GM19239 (cell line): ENCODE data around the gene MYO5B.

Experiments used
- DNase-seq: peaks from one replicate; pipeline ENCODE4 v3.0.0; 2011; ENCODE audit warnings: low spot score; ENCODE audit not compliant: insufficient read length
- FAIRE-seq: peaks from 2 replicates; lab custom pipeline; 2011; peaks lifted over from hg19 to GRCh38; lab: Jason Lieb, UNC

The MYO5B gene

GRCh38 chr18:49874238-49874637, 320.7 kb downstream of the MYO5B start:
- peak; percentile 71 for FAIRE-seq
- DNase-seq, result no peak

GRCh38 chr18:49869354-49869753, 325.6 kb downstream of the MYO5B start:
- FAIRE-seq (no peak), DNase-seq (no peak)

- DNase-seq (no peak), FAIRE-seq (no peak)
Measured at GRCh38 chr18:49866680-49867079, 328.3 kb downstream of the MYO5B start.

- no peak for DNase-seq
- no peak for FAIRE-seq
Measured at GRCh38 chr18:49865401-49865800, 329.5 kb downstream of the MYO5B start.

GRCh38 chr18:49863769-49864621, 331.0 kb downstream of the MYO5B start:
- FAIRE-seq (no peak), DNase-seq (no peak)

GRCh38 chr18:49862656-49863385, 332.1 kb downstream of the MYO5B start:
- FAIRE-seq (no peak), DNase-seq (no peak)

GRCh38 chr18:49861659-49862058, 333.3 kb downstream of the MYO5B start:
- peak; percentile 76 for FAIRE-seq

GRCh38 chr18:49859725-49860124, 335.2 kb downstream of the MYO5B start:
- DNase-seq (no peak), FAIRE-seq (no peak)

More at GRCh38 chr18:49861659-49862058, 333.3 kb downstream of the MYO5B start:
- DNase-seq, result no peak

- FAIRE-seq (no peak), DNase-seq (no peak)
Measured at GRCh38 chr18:49859021-49859359, 336.0 kb downstream of the MYO5B start.

GRCh38 chr18:49858309-49859020, 336.5 kb downstream of the MYO5B start:
- peak; percentile 69 for DNase-seq
- FAIRE-seq, result peak; percentile 76

- DNase-seq (no peak), FAIRE-seq (no peak)
Measured at GRCh38 chr18:49857708-49858107, 337.2 kb downstream of the MYO5B start.

GRCh38 chr18:49856496-49856895, 338.5 kb downstream of the MYO5B start:
- no peak for DNase-seq
- no peak for FAIRE-seq

GRCh38 chr18:49855711-49856415, 339.1 kb downstream of the MYO5B start:
- FAIRE-seq, result no peak
- DNase-seq, result no peak

GRCh38 chr18:49854681-49855080, 340.3 kb downstream of the MYO5B start:
- DNase-seq (no peak), FAIRE-seq (no peak)

- DNase-seq, result no peak
- FAIRE-seq, result no peak
Measured at GRCh38 chr18:49853436-49853835, 341.5 kb downstream of the MYO5B start.

GRCh38 chr18:49853011-49853410, 341.9 kb downstream of the MYO5B start:
- DNase-seq (no peak), FAIRE-seq (no peak)

- no peak for DNase-seq
- FAIRE-seq, result no peak
Measured at GRCh38 chr18:49851624-49852023, 343.3 kb downstream of the MYO5B start.

- FAIRE-seq (no peak), DNase-seq (no peak)
Measured at GRCh38 chr18:49850636-49851035, 344.3 kb downstream of the MYO5B start.

- DNase-seq, result no peak
- no peak for FAIRE-seq
Measured at GRCh38 chr18:49849331-49850217, 345.4 kb downstream of the MYO5B start.
